DOHH2 (cell line): ENCODE measurements around the gene PHRF1.
A peak's percentile ranks its signal among the peaks of the same experiment; 100 is the strongest.

Experiments used
- H3F3A ChIP-seq: fragments of 200-600 bp; sonication (generic), shearing (Covaris generic); 2 replicates; pipeline ENCODE4 v1.6.0; 2016; ENCODE audit warnings: antibody characterized with exemption, mild to moderate bottlenecking; ENCODE audit not compliant: control insufficient read depth, insufficient read depth
- H3K27ac ChIP-seq: fragments of 200-600 bp; sonication (generic); 2 replicates; pipeline ENCODE4 v1.5.1; 2014; ENCODE audit warnings: low read depth, mild to moderate bottlenecking, low read length, moderate library complexity
- H3K27me3 ChIP-seq: fragments of 200-600 bp; sonication (generic); 2 replicates; pipeline ENCODE4 v1.6.1; 2014; ENCODE audit warnings: mild to moderate bottlenecking, low read length, mixed read lengths; ENCODE audit not compliant: control insufficient read depth
- H3K36me3 ChIP-seq: fragments of 200-600 bp; sonication (generic); 2 replicates; pipeline ENCODE4 v1.6.1; 2014; ENCODE audit warnings: mild to moderate bottlenecking, low read length, moderate library complexity, mixed read lengths; ENCODE audit not compliant: control insufficient read depth
- H3K4me1 ChIP-seq: fragments of 200-600 bp; sonication (generic); 2 replicates; pipeline ENCODE4 v1.6.1; 2014; ENCODE audit warnings: mild to moderate bottlenecking, low read length, mixed read lengths; ENCODE audit not compliant: control insufficient read depth
- H3K4me2 ChIP-seq: fragments of 200-600 bp; sonication (generic); 2 replicates; pipeline ENCODE4 v1.6.0; 2014; ENCODE audit warnings: mild to moderate bottlenecking, low read length, moderate library complexity
- H3K4me3 ChIP-seq: fragments of 200-600 bp; sonication (generic); 2 replicates; pipeline ENCODE4 v1.5.1; 2014; ENCODE audit warnings: mild to moderate bottlenecking, low read length, mixed read lengths
- H3K79me2 ChIP-seq: fragments of 200-600 bp; sonication (generic); 2 replicates; pipeline ENCODE4 v1.6.1; 2014; ENCODE audit warnings: mild to moderate bottlenecking, low read length, mixed read lengths; ENCODE audit not compliant: control insufficient read depth
- H3K9me2 ChIP-seq: fragments of 200-600 bp; sonication (generic); replicated peaks from 2 replicates; pipeline ENCODE4 v1.6.1; 2014; ENCODE audit warnings: mild to moderate bottlenecking, low read length, mixed read lengths; ENCODE audit not compliant: control insufficient read depth
- H3K9me3 ChIP-seq: fragments of 200-600 bp; sonication (generic); 2 replicates; pipeline ENCODE4 v1.6.1; 2014; ENCODE audit warnings: antibody characterized with exemption, low read length, mixed read lengths; ENCODE audit not compliant: control insufficient read depth, insufficient read depth
- H4K20me1 ChIP-seq: fragments of 200-600 bp; sonication (generic); 2 replicates; pipeline ENCODE4 v1.6.0; 2014; ENCODE audit warnings: low read depth, mild to moderate bottlenecking, antibody characterized with exemption, low read length, moderate library complexity; ENCODE audit not compliant: control insufficient read depth, insufficient read depth
- CTCF ChIP-seq: fragments of 200-600 bp; sonication (generic); IDR thresholded peaks from one replicate; pipeline ENCODE4 v1.5.1; 2014; ENCODE audit warnings: antibody characterized with exemption, mild to moderate bottlenecking, low read depth, low read length; ENCODE audit not compliant: poor library complexity, severe bottlenecking
- EZH2phosphoT487 ChIP-seq: fragments of 200-600 bp; sonication (generic); IDR thresholded peaks from 2 replicates; pipeline ENCODE4 v1.6.1; 2017; ENCODE audit warnings: borderline replicate concordance, mild to moderate bottlenecking, antibody characterized with exemption, low read length, moderate library complexity, mixed read lengths

Gene PHRF1

DNA sequence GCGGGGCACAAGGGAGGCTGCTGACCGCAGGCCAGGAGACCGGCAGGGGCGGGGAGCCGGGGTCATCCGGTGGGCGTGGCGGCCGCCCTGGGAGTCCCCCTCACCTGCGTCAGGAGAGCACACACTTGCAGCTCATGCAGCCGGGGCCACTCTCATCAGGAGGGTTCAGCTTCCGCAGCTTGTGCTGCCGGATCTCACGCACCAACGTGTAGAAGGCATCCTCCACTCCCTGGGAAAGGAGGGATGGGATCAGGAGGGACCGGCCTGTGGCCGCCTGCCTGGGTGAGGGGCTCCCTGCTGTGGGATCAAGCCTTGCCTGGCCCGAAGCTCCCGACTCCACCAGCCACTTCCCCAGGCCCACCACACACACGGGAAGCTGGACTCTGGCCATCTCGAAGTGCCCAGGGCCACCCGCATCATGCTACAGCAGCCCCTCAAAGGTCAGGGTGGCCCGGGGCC is 43.7 kb upstream of the PHRF1 start:
- H3K27ac ChIP-seq, result no peak overlapping the region
- H4K20me1 ChIP-seq, result no peaks in the 10 kb centered on the region

GRCh38 chr11:532986-533585 is 43.2 kb upstream of the PHRF1 start:
- no peaks in the 10 kb centered on the region for H4K20me1 ChIP-seq

More for the DNA sequence above, 43.7 kb upstream of the PHRF1 start:
- peaks cover 10% of the 10 kb centered on the region for H3F3A ChIP-seq
- peaks cover 29% of the 10 kb centered on the region for H3K36me3 ChIP-seq
- no peaks in the 10 kb centered on the region for H3K9me2 ChIP-seq
- no peak overlapping the region for H3K4me2 ChIP-seq
- peaks cover 20% of the 10 kb centered on the region for H3K79me2 ChIP-seq
- H3K4me3 ChIP-seq, result no peak overlapping the region
- H3K27me3 ChIP-seq, result no peaks in the 10 kb centered on the region
- TF ChIP-seq EZH2phosphoT487 (no peak), CTCF (no peak)
- H3K9me3 ChIP-seq, result no peaks in the 10 kb centered on the region
- peaks cover 26% of the 10 kb centered on the region for H3K4me1 ChIP-seq

GRCh38 chr11:533586-534395 is 42.5 kb upstream of the PHRF1 start:
- TF ChIP-seq EZH2phosphoT487 (no peak), CTCF (no peak)
- no peaks in the 10 kb centered on the region for H3K9me2 ChIP-seq
- H4K20me1 ChIP-seq, result no peaks in the 10 kb centered on the region
- H3F3A ChIP-seq, result peaks cover 10% of the 10 kb centered on the region
- no peaks in the 10 kb centered on the region for H3K27me3 ChIP-seq
- peaks cover 29% of the 10 kb centered on the region for H3K36me3 ChIP-seq
- no peak overlapping the region for H3K27ac ChIP-seq
- peak overlapping the region; percentile 91 for H3K4me2 ChIP-seq
- H3K4me3 ChIP-seq, result peak overlapping the region; percentile 80
- peaks cover 20% of the 10 kb centered on the region for H3K79me2 ChIP-seq
- H3K4me1 ChIP-seq, result peaks cover 34% of the 10 kb centered on the region
- no peaks in the 10 kb centered on the region for H3K9me3 ChIP-seq

More at GRCh38 chr11:532986-533585, 43.2 kb upstream of the PHRF1 start:
- TF ChIP-seq CTCF (no peak), EZH2phosphoT487 (no peak)
- Histone ChIP-seq H3K79me2 (peaks cover 20% of the 10 kb centered on the region), H3K4me1 (peaks cover 31% of the 10 kb centered on the region), H3K27ac (no peak overlapping the region), H3K36me3 (peaks cover 29% of the 10 kb centered on the region), H3K27me3 (no peaks in the 10 kb centered on the region), H3K4me2 (no peak overlapping the region), H3K9me3 (no peaks in the 10 kb centered on the region), H3F3A (peaks cover 10% of the 10 kb centered on the region), H3K4me3 (no peak overlapping the region), H3K9me2 (no peaks in the 10 kb centered on the region)
